GM20000 (cell line): ENCODE data around the gene KIRREL1.

Experiments used
- DNase-seq: peaks from one replicate; pipeline ENCODE4 v3.0.0; 2012; ENCODE audit warnings: low spot score
- CTCF ChIP-seq: IDR thresholded peaks from 2 replicates; pipeline ENCODE4 v1.5.1; 2012; ENCODE audit warnings: mild to moderate bottlenecking, control low read depth; ENCODE audit errors: extremely low read depth, missing control alignments

KIRREL1 gene

GRCh38 chr1:158100498-158100897 lies 107.1 kb downstream of the KIRREL1 start:
- no peak for DNase-seq
- no peak for TF ChIP-seq CTCF

- TF ChIP-seq CTCF, result no peak
Observed at GRCh38 chr1:158101455-158101854, 108.0 kb downstream of the KIRREL1 start.

GRCh38 chr1:158101927-158102326 lies 108.5 kb downstream of the KIRREL1 start:
- no peak for DNase-seq
- TF ChIP-seq CTCF, result no peak

More at GRCh38 chr1:158101455-158101854, 108.0 kb downstream of the KIRREL1 start:
- no peak for DNase-seq

- no peak for TF ChIP-seq CTCF
- DNase-seq, result no peak
Observed at GRCh38 chr1:158102881-158103674, 109.6 kb downstream of the KIRREL1 start.

- TF ChIP-seq CTCF, result no peak
- no peak for DNase-seq
Observed at GRCh38 chr1:158103861-158104522, 110.5 kb downstream of the KIRREL1 start.

- TF ChIP-seq CTCF, result no peak
- DNase-seq, result no peak
Observed at GRCh38 chr1:158104891-158105290, 111.4 kb downstream of the KIRREL1 start.

GRCh38 chr1:158105352-158106095 lies 112.1 kb downstream of the KIRREL1 start:
- no peak for DNase-seq
- TF ChIP-seq CTCF, result no peak
